GM12872 (cell line): ENCODE measurements around the gene MPL.

Experiments
- TF ChIP-seq, protein P1 (sequence below): IDR thresholded peaks from 3 replicates; pipeline ENCODE4 v1.5.1; 2011; ENCODE audit warnings: low read depth, mild to moderate bottlenecking, low read length, moderate library complexity; ENCODE audit not compliant: insufficient read depth

Gene MPL

DNA sequence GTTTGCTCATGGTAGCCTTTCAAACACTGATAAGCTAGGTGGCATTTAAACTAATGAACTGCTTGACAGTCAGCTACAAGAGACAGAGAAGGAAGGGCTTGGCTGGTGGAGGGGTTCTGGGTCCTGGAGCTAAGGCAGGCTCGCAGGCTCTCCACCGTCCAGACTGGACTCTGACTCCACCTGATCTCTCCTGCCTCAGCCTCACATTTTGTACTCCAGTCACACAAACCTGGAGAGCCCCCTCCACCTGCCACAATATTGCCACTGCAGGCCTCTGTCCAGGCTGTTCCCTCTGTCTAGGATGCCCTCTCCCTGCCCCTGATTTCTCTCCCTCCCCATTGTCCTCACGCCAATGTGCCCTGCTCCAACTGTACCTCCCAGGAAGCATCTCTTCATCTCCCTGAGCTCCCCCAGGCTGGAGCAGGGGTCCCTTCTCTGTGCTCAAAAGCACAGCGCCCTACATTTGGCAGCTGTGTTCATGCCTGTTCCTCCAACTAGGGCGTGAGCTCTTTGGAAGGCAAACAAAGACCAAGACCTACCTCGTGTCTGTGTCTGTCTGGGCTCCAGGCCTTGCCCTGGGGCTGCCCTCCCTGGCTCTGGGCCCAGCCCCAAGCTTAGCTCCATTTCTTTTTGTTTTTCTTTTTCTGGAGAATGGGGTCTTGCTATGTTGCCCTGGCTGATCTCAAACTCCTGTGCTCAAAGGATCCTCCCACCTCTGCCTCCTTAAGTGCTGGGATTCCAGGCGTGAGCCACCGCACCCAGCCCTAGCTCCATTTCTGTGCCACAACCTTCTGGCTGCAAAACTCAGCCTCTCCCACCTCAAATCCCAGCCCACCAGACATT, 33.9 kb upstream of the MPL start:
- TF ChIP-seq, protein P1, sequence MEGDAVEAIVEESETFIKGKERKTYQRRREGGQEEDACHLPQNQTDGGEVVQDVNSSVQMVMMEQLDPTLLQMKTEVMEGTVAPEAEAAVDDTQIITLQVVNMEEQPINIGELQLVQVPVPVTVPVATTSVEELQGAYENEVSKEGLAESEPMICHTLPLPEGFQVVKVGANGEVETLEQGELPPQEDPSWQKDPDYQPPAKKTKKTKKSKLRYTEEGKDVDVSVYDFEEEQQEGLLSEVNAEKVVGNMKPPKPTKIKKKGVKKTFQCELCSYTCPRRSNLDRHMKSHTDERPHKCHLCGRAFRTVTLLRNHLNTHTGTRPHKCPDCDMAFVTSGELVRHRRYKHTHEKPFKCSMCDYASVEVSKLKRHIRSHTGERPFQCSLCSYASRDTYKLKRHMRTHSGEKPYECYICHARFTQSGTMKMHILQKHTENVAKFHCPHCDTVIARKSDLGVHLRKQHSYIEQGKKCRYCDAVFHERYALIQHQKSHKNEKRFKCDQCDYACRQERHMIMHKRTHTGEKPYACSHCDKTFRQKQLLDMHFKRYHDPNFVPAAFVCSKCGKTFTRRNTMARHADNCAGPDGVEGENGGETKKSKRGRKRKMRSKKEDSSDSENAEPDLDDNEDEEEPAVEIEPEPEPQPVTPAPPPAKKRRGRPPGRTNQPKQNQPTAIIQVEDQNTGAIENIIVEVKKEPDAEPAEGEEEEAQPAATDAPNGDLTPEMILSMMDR: no peak

DNA sequence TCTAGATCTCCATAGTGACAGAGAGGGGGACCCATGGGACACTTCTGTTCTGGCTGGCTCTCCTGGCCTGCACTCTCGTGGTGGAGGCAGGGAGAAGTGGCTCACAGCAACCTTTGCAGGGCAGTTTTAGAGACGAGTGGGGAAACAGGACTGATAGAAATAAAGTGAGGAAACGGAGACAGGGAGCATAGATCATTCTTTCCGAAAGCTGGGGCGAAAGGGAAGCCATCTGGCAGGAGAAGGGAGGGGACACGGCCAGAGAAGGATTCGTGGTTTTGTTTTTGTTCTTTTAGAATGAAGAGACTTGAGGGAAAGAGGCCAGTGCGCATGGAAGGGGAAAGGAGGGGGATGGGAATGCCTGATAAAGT, 33.3 kb upstream of the MPL start:
- TF ChIP-seq, protein P1: no peak

DNA sequence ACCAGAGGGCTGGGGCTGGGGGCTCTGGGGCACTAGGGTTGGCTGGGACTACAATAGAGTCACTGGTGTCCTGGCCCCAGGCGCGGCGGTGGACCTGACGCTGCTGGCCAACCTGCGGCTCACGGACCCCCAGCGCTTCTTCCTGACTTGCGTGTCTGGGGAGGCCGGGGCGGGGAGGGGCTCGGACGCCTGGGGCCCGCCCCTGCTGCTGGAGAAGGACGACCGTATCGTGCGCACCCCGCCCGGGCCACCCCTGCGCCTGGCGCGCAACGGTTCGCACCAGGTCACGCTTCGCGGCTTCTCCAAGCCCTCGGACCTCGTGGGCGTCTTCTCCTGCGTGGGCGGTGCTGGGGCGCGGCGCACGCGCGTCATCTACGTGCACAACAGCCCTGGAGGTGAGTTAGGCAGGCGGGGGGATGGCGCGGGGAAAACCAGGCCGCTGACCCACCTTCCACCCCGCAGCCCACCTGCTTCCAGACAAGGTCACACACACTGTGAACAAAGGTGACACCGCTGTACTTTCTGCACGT, 32.8 kb upstream of the MPL start:
- TF ChIP-seq, protein P1: no peak

DNA sequence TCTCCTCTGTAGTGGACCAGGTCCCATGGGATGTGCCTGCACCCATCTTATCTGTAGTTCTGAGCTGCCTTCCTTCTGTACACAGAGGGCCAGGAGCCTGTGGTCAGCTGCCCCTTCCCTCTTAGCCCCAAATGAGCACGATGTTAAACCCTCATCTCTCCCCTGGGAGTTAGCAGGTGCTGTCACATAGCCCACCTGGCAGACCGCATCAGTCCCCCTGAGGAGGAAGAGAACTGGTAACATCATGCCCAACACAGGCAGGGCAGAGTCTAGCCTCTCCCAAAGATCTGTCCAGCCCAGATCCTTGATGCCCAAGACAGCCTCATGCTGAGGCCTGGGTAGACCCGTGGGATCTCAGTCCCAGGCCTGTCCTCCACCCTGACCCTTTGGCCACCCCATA, 32.2 kb upstream of the MPL start:
- TF ChIP-seq, protein P1: no peak

DNA sequence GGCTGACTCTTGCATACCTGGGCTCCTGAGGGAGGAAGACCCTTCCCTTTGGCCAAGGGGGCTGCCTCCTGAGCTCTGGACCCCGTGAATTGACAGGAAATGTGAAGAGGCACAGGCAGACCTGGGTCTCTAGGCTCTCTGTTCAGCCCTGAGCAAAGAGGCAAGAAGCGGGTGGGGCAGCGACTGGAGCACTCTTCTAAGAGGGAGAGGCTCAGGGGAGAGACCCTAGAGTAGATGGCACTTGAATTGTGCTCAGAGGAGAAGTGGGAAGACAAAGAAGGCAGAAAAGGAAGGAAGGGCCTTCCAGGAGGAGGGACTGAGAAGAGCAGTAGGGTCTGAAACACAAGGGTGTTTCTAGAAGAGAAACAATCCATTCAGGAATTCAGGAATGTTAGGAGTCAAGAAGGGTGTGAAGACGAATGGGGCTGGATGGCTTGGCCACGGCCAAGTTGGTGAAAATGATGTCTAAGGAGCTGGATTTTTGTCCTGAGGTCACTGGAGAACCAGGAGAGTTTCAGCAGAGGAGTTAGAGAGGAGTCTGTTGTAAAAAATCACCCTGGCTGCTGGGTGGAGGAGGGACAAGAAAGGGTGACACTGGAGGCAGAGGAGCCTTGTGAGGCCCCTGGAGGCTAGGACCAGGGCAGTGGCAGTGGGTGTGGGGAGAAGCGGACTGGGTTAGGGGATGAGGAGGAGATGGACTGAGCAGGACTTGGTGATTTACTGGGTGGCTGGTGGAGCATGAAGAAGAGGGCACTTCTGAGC, 31.5 kb upstream of the MPL start:
- TF ChIP-seq, protein P1: no peak

DNA sequence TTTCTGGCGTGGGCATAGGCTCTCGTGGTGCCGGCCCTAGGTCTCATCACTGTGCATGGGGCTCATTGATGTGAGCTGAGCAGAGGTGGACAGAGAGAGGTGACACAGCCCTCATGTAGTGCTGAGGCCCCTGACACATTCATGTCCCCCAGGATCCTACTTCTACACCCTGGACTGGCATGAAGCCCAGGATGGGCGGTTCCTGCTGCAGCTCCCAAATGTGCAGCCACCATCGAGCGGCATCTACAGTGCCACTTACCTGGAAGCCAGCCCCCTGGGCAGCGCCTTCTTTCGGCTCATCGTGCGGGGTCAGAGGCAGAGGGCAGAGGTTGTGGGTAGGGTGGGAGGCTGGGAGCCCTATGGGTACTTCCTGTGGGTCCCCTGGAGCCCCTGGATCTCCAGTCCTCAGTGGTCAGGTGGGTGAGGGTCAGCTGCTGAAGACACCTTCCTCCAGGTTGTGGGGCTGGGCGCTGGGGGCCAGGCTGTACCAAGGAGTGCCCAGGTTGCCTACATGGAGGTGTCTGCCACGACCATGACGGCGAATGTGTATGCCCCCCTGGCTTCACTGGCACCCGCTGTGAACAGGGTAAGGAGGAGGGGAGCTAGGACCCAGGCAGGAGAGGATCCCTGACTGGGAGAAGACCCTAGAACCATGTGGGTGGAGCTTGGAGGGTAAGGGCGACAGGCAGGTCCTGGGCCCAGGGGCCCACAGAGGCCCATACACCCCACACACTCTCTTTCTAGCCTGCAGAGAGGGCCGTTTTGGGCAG, 30.7 kb upstream of the MPL start:
- TF ChIP-seq, protein P1: no peak
